HepG2 (cell line): ENCODE results near the gene RAB3IP. TPM values are rescaled to one million over a fixed set of nuclear protein-coding genes. Genes with fewer than 3 reads are reported as not detected.
A peak's percentile ranks its signal among the peaks of the same experiment; 100 is the strongest.

Experiments
- ATAC-seq: fragments of 200-7000 bp; cut with Tn5 transposase; 3 replicates; pipeline ENCODE4 v1.9.1; 2020; ENCODE audit warnings: mild to moderate bottlenecking, moderate library complexity
- BruUV-seq: library from RNA; stranded (reverse); fragments of 400-500 nt; replicated peaks from 2 replicates; lab custom pipeline; 2021; lab: Mats Ljungman, UMichigan
- CTCF ChIA-PET: fragments of 300-600 bp; formaldehyde crosslinking; extraction: SDS; loops from one replicate; lab custom pipeline; 2021; ENCODE audit warnings: low total read pairs, inconsistent platforms, low intra/inter-chr PET ratio; lab: Yijun Ruan, JAX
- POLR2A ChIA-PET: fragments of 350-600 bp; sonication (Branson Sonifier 250); formaldehyde crosslinking; loops from one replicate; lab custom pipeline; 2020; ENCODE audit warnings: antibody characterized with exemption, inconsistent platforms; lab: Yijun Ruan, JAX
- DNase-seq: peaks from one replicate; pipeline ENCODE4 v3.0.0-alpha.2; 2015; ENCODE audit warnings: low spot score
- FAIRE-seq: peaks from 3 replicates; lab custom pipeline; 2011; peaks lifted over from hg19 to GRCh38; lab: Jason Lieb, UNC
- H2AFZ ChIP-seq: one replicate; pipeline ENCODE4 v1.6.1; 2011; ENCODE audit warnings: low read length, inconsistent platforms
- H3K27ac ChIP-seq: fragments of 300-600 bp; 3 replicates; pipeline ENCODE4 v1.8.0; 2011; ENCODE audit warnings: mixed run types, mild to moderate bottlenecking, mixed read lengths, low read length, inconsistent platforms; ENCODE audit not compliant: insufficient read depth; ENCODE audit errors: extremely low read length
- H3K27me3 ChIP-seq, 2 experiments: fragments of 200-600 bp in 1 of 2; 2 replicates in 1 of 2; 3 replicates in 1 of 2; pipeline versions ENCODE4 v1.6.0 to v1.8.0; 2011; ENCODE audit warnings: low read length in 2 of 2, mild to moderate bottlenecking in 2 of 2, moderate library complexity in 2 of 2, inconsistent platforms in 1 of 2; ENCODE audit not compliant: insufficient read depth in 2 of 2, control insufficient read depth in 1 of 2
- H3K36me3 ChIP-seq, 2 experiments: fragments of 200-600 bp in 1 of 2; replicated peaks in 1 of 2; 2 replicates in 1 of 2; 3 replicates in 1 of 2; pipeline versions ENCODE4 v1.5.1 to v1.8.0; 2011; ENCODE audit warnings: low read length in 2 of 2, inconsistent platforms in 1 of 2; ENCODE audit not compliant: insufficient read depth in 2 of 2, control insufficient read depth in 1 of 2
- H3K4me1 ChIP-seq: 2 replicates; pipeline ENCODE4 v1.5.1; 2012; ENCODE audit warnings: low read length, inconsistent platforms; ENCODE audit not compliant: insufficient read depth
- H3K4me2 ChIP-seq: 2 replicates; pipeline ENCODE4 v1.6.0; 2011; ENCODE audit warnings: low read depth, low read length, inconsistent platforms
- H3K4me3 ChIP-seq, 3 experiments: fragments of 200-600 bp in 1 of 3; sonication (generic), shearing (Covaris generic) in 1 of 3; replicated peaks in 1 of 3; 2 replicates each; pipeline ENCODE4 v1.5.1; 2011 to 2016; ENCODE audit warnings: low read length in 3 of 3, inconsistent platforms in 2 of 3, low read depth in 2 of 3, mild to moderate bottlenecking in 2 of 3, control low read depth in 1 of 3, mixed read lengths in 1 of 3; ENCODE audit not compliant: insufficient read depth in 1 of 3
- H3K79me2 ChIP-seq: one replicate; pipeline ENCODE4 v1.6.1; 2011; ENCODE audit warnings: low read length, inconsistent platforms; ENCODE audit not compliant: insufficient read depth
- H3K9ac ChIP-seq: 2 replicates; pipeline ENCODE4 v1.6.0; 2011; ENCODE audit warnings: mild to moderate bottlenecking, low read depth, low read length, inconsistent platforms; ENCODE audit not compliant: insufficient read depth
- H3K9me3 ChIP-seq: 2 replicates; pipeline ENCODE4 v1.5.1; 2012; ENCODE audit warnings: mild to moderate bottlenecking, low read length
- H4K20me1 ChIP-seq: 2 replicates; pipeline ENCODE4 v1.6.0; 2011; ENCODE audit warnings: inconsistent platforms, mild to moderate bottlenecking, low read length, moderate library complexity; ENCODE audit not compliant: insufficient read depth
- ARID4A ChIP-seq: sonication (generic); formaldehyde crosslinking; IDR thresholded peaks from 2 replicates; pipeline ENCODE4 v1.5.0; 2020; ENCODE audit warnings: mild to moderate bottlenecking, missing genetic modification reagents, borderline replicate concordance
- BHLHE40 ChIP-seq: IDR thresholded peaks from 2 replicates; pipeline ENCODE4 v1.6.1; 2011; ENCODE audit warnings: low read length, improper control_type of control experiment
- CENPX ChIP-seq: sonication (generic); formaldehyde crosslinking; IDR thresholded peaks from 2 replicates; pipeline ENCODE4 v1.9.0; 2021; ENCODE audit warnings: mild to moderate bottlenecking, missing genetic modification reagents, moderate library complexity
- DDIT3 ChIP-seq: sonication (generic); formaldehyde crosslinking; IDR thresholded peaks from 2 replicates; pipeline ENCODE4 v1.4.0; 2020; ENCODE audit warnings: mild to moderate bottlenecking, missing genetic modification reagents
- GATAD1 ChIP-seq: IDR thresholded peaks from 2 replicates; pipeline ENCODE4 v1.6.1; 2016; ENCODE audit warnings: missing genetic modification reagents, missing compliant biosample characterization
- HMG20A ChIP-seq: IDR thresholded peaks from 2 replicates; pipeline ENCODE4 v1.6.1; 2016; ENCODE audit warnings: borderline replicate concordance
- HMG20B ChIP-seq: conservative IDR thresholded peaks from 2 replicates; pipeline ENCODE4 v1.6.1; 2016; ENCODE audit warnings: missing genetic modification reagents, missing compliant biosample characterization
- HNRNPUL1 ChIP-seq: fragments of 200-400 bp; formaldehyde crosslinking; IDR thresholded peaks from 2 replicates; pipeline ENCODE4 v1.6.1; 2017; ENCODE audit warnings: low read depth, mild to moderate bottlenecking, low read length, moderate library complexity
- PHF20 ChIP-seq: sonication (generic); formaldehyde crosslinking; IDR thresholded peaks from 2 replicates; pipeline ENCODE4 v1.5.0; 2020; ENCODE audit warnings: mild to moderate bottlenecking, missing genetic modification reagents
- SRY ChIP-seq: sonication (generic); formaldehyde crosslinking; IDR thresholded peaks from 2 replicates; pipeline ENCODE4 v1.8.0; 2022; ENCODE audit warnings: mild to moderate bottlenecking, missing genetic modification reagents
- TBL1XR1 ChIP-seq: fragments of 150-350 bp; IDR thresholded peaks from 2 replicates; pipeline ENCODE4 v1.6.1; 2014; ENCODE audit warnings: borderline replicate concordance, low read length; ENCODE audit not compliant: partially characterized antibody
- ZNF775 ChIP-seq: sonication (generic); formaldehyde crosslinking; IDR thresholded peaks from 2 replicates; pipeline ENCODE4 v1.4.0; 2020; ENCODE audit warnings: missing genetic modification reagents, mild to moderate bottlenecking, moderate library complexity, borderline replicate concordance
- ZSCAN12 ChIP-seq: sonication (generic); formaldehyde crosslinking; IDR thresholded peaks from 2 replicates; pipeline ENCODE4 v1.9.0; 2021; ENCODE audit warnings: mild to moderate bottlenecking, missing genetic modification reagents
- WGBS: methylation state at CpG from one replicate; pipeline ENCODE4 v1.1.6; 2017; ENCODE audit warnings: low lambda C conversion rate; 5-methylcytosine and 5-hydroxymethylcytosine counted together
- in situ Hi-C: cut with HindIII; loops from 2 replicates; pipeline ENCODE4 v1.10.0; 2017; ENCODE audit warnings: low pct_unique_long_range_greater_than_20kb; ENCODE audit not compliant: extremely low pct_ligation_motif_present
- intact Hi-C: fragments of 100-400 bp; cut with micrococcal nuclease; formaldehyde crosslinking; loops from one replicate; pipeline ENCODE4 v1.10.0; 2022; ENCODE audit not compliant: unreplicated experiment
- polyA plus RNA-seq, 8 experiments: library from polyadenylated mRNA; depleted of rRNA in 3 of 8; stranded (reverse) in 7 of 8; unstranded in 1 of 8; fragments of >200 nt; fragmentation: Illumina TruSeq in 4 of 8; extraction: Trizol in 4 of 8; gene quantifications; 2 replicates each; pipeline versions ENCODE4 v1.2.1 to v1.2.3, GENCODE V29; 2011 to 2016; ENCODE audit warnings: low read depth in 4 of 8, missing spikeins in 1 of 8, mixed read lengths in 1 of 8; ENCODE audit not compliant: insufficient read depth in 1 of 8
- total RNA-seq, 5 experiments: library from RNA; depleted of rRNA; stranded (reverse); fragments of >200 nt; fragmentation: Illumina TruSeq; extraction: Trizol; gene quantifications; 2 replicates each; pipeline ENCODE4 v1.2.3, GENCODE V29; 2016; ENCODE audit warnings: low read depth in 1 of 5

Gene RAB3IP
- total and polyA plus RNA-seq, 2 of the 13 experiments (the other 11 are each of a cell fraction or from before 2014, with no cell fraction given): 33.6 to 41.1 TPM

- peak; percentile 29; the same call in 1 of the 3 replicates for ATAC-seq
Measured at GRCh38 chr12:69837657-69838415, 99.2 kb downstream of the RAB3IP start.

GRCh38 chr12:69840727-69841126, 102.1 kb downstream of the RAB3IP start:
- Histone ChIP-seq H3K9me3 (no peaks in the 10 kb centered on the region), H3K4me3 (no peak overlapping the region), H3K27me3 (no peaks in the 10 kb centered on the region), H2AFZ (no peak overlapping the region), H3K79me2 (no peaks in the 10 kb centered on the region), H3K4me1 (peaks cover 15% of the 10 kb centered on the region), H3K27ac (no peak overlapping the region), H3K4me2 (no peak overlapping the region), H3K36me3 (no peaks in the 10 kb centered on the region), H3K9ac (no peak overlapping the region), H4K20me1 (no peaks in the 10 kb centered on the region)
- BruUV-seq: no TSS peak
- ChIA-PET POLR2A (no interaction called here), CTCF (no interaction called here)
- DNase-seq (no peak), ATAC-seq (no peak), FAIRE-seq (no peak)
- TF ChIP-seq ARID4A (no peak), CENPX (CRISPR knock-in tag) (no peak), ZNF775 (CRISPR knock-in tag) (no peak), TBL1XR1 (no peak), DDIT3 (CRISPR knock-in tag) (no peak)
- intact Hi-C loops (no loop called here), in situ Hi-C loops (no loop called here)
- 1% methylated on average over 3 of the region's 3 CpGs for WGBS

More at GRCh38 chr12:69837657-69838415, 99.2 kb downstream of the RAB3IP start:
- Histone ChIP-seq H4K20me1 (no peaks in the 10 kb centered on the region), H3K9me3 (no peaks in the 10 kb centered on the region), H3K27me3 (no peaks in the 10 kb centered on the region)
- intact Hi-C loops (no loop called here), in situ Hi-C loops (no loop called here)
- no peak for TF ChIP-seq ZSCAN12 (CRISPR knock-in tag)
- TF ChIP-seq GATAD1 (CRISPR knock-in tag): no peak
- TF ChIP-seq SRY (CRISPR knock-in tag): no peak
- no peak for TF ChIP-seq PHF20
- no peak for TF ChIP-seq HMG20B
- TF ChIP-seq HMG20A (CRISPR knock-in tag): no peak
- TF ChIP-seq HNRNPUL1: no peak
- no peak for TF ChIP-seq BHLHE40
- TF ChIP-seq, all 625 proteins: peak for 0
- no peak for FAIRE-seq
- CTCF ChIA-PET: interaction anchor here (0.5 kb wide), 1 partner anchor 11 kb away, joined by 3 read pairs; no protein-coding TSS in a partner anchor
- no peak overlapping the region for H2AFZ ChIP-seq
- H3K4me1 ChIP-seq: peaks cover 15% of the 10 kb centered on the region
- no peak for DNase-seq
- no peak overlapping the region for H3K4me2 ChIP-seq
- no peak overlapping the region for H3K4me3 ChIP-seq
- no TSS peak for BruUV-seq
- H3K27ac ChIP-seq: no peak overlapping the region
- no peak overlapping the region for H3K9ac ChIP-seq
- no peaks in the 10 kb centered on the region for H3K79me2 ChIP-seq
- H3K36me3 ChIP-seq: no peaks in the 10 kb centered on the region
- POLR2A ChIA-PET: no interaction called here
- 20% methylated on average over 4 of the region's 4 CpGs for WGBS
